Activated CD4-positive, CD25-positive, alpha-beta regulatory T cell (primary cell): ENCODE data around the gene RBBP8NL.

ENCODE experiments used
- DNase-seq, 4 experiments: peaks; one replicate each; lab custom pipeline; 2025; lab: John Stamatoyannopoulos, UW

The RBBP8NL gene

GRCh38 chr20:62422636-62423325 lies 4.6 kb downstream of the RBBP8NL start:
- DNase-seq = no peak

GRCh38 chr20:62421716-62421990 lies 5.7 kb downstream of the RBBP8NL start:
- DNase-seq = no peak

GRCh38 chr20:62420846-62421715 lies 6.3 kb downstream of the RBBP8NL start:
- no peak for DNase-seq

- no peak for DNase-seq
Observed at GRCh38 chr20:62419759-62420158, 7.6 kb downstream of the RBBP8NL start.

- DNase-seq = no peak
Observed at GRCh38 chr20:62418709-62419487, 8.4 kb downstream of the RBBP8NL start.

GRCh38 chr20:62417981-62418708 lies 9.2 kb downstream of the RBBP8NL start:
- no peak for DNase-seq

GRCh38 chr20:62416651-62417637 lies 10.4 kb downstream of the RBBP8NL start:
- no peak for DNase-seq

GRCh38 chr20:62415354-62416111 lies 11.8 kb downstream of the RBBP8NL start:
- DNase-seq = no peak

GRCh38 chr20:62413896-62414481 lies 13.3 kb downstream of the RBBP8NL start:
- DNase-seq = no peak

GRCh38 chr20:62413025-62413570 lies 14.2 kb downstream of the RBBP8NL start:
- no peak for DNase-seq

- DNase-seq = no peak
Observed at GRCh38 chr20:62412194-62413024, 14.9 kb downstream of the RBBP8NL start.

- DNase-seq = no peak
Observed at GRCh38 chr20:62411479-62412193, 15.7 kb downstream of the RBBP8NL start.

- no peak for DNase-seq
Observed at GRCh38 chr20:62410746-62411478, 16.4 kb downstream of the RBBP8NL start.

- DNase-seq = no peak
Observed at GRCh38 chr20:62409931-62410745, 17.2 kb downstream of the RBBP8NL start.

- DNase-seq = no peak
Observed at GRCh38 chr20:62409086-62409853, 18.1 kb downstream of the RBBP8NL start.
